Mesendoderm (in vitro differentiated cells): ENCODE results near the gene GRK4.

ENCODE experiments used
- DNase-seq: peaks from one replicate; pipeline ENCODE4 v3.0.0; 2013
- H2AK5ac ChIP-seq: 2 replicates; pipeline ENCODE4 v1.6.1; 2013; ENCODE audit warnings: low read length, inconsistent platforms
- H2BK120ac ChIP-seq: 2 replicates; pipeline ENCODE4 v1.6.1; 2013; ENCODE audit warnings: low read depth, mild to moderate bottlenecking, low read length, moderate library complexity, mixed read lengths
- H2BK15ac ChIP-seq: replicated peaks from 2 replicates; pipeline ENCODE4 v1.6.1; 2013; ENCODE audit warnings: low read depth, mild to moderate bottlenecking, moderate library complexity
- H2BK5ac ChIP-seq: 2 replicates; pipeline ENCODE4 v1.6.1; 2013; ENCODE audit warnings: low read length, inconsistent platforms
- H3K18ac ChIP-seq: 2 replicates; pipeline ENCODE4 v1.6.1; 2013; ENCODE audit warnings: mild to moderate bottlenecking, low read length, mixed read lengths
- H3K23ac ChIP-seq: one replicate; pipeline ENCODE4 v1.6.1; 2013; ENCODE audit warnings: low read length
- H3K27ac ChIP-seq: 2 replicates; pipeline ENCODE4 v1.5.1; 2013; ENCODE audit warnings: low read depth, mild to moderate bottlenecking, inconsistent platforms, low read length, moderate library complexity
- H3K27me3 ChIP-seq: 2 replicates; pipeline ENCODE4 v1.6.1; 2013; ENCODE audit warnings: low read length, control low read depth, mild to moderate bottlenecking, inconsistent platforms; ENCODE audit not compliant: insufficient read depth, poor library complexity
- H3K36me3 ChIP-seq: 2 replicates; pipeline ENCODE4 v1.6.1; 2013; ENCODE audit warnings: low read length, inconsistent platforms; ENCODE audit not compliant: control insufficient read depth, insufficient read depth
- H3K4ac ChIP-seq: one replicate; pipeline ENCODE4 v1.6.1; 2013; ENCODE audit warnings: low read depth, mild to moderate bottlenecking, low read length, moderate library complexity
- H3K4me1 ChIP-seq: 2 replicates; pipeline ENCODE4 v1.6.1; 2013; ENCODE audit warnings: low read depth, low read length, inconsistent platforms; ENCODE audit not compliant: control insufficient read depth
- H3K4me2 ChIP-seq: 2 replicates; pipeline ENCODE4 v1.6.1; 2013; ENCODE audit warnings: low read length
- H3K4me3 ChIP-seq: 2 replicates; pipeline ENCODE4 v1.5.1; 2013; ENCODE audit warnings: mild to moderate bottlenecking, low read length
- H3K56ac ChIP-seq: one replicate; pipeline ENCODE4 v1.6.1; 2013; ENCODE audit warnings: low read length
- H3K79me1 ChIP-seq: 2 replicates; pipeline ENCODE4 v1.6.1; 2013; ENCODE audit warnings: low read length, inconsistent platforms
- H3K79me2 ChIP-seq: 2 replicates; pipeline ENCODE4 v1.6.1; 2013; ENCODE audit warnings: mild to moderate bottlenecking, low read length; ENCODE audit not compliant: control insufficient read depth, insufficient read depth
- H3K9ac ChIP-seq: 2 replicates; pipeline ENCODE4 v1.6.1; 2013; ENCODE audit warnings: low read length, inconsistent platforms
- H4K5ac ChIP-seq: one replicate; pipeline ENCODE4 v1.6.1; 2013; ENCODE audit warnings: low read length
- H4K8ac ChIP-seq: one replicate; pipeline ENCODE4 v1.6.1; 2013; ENCODE audit warnings: low read depth, mild to moderate bottlenecking, control low read depth, low read length, moderate library complexity
- WGBS: extraction: QIAGEN DNeasy Blood & Tissue Kit; methylation state at CpG from one replicate; pipeline ENCODE4 v1.1.7; 2013; ENCODE audit warnings: low lambda C conversion rate, missing lambda C conversion rate; ENCODE audit not compliant: insufficient coverage; ENCODE audit errors: extremely low coverage; 5-methylcytosine and 5-hydroxymethylcytosine counted together

GRK4 gene

GRCh38 chr4:3013839-3014350 lies 50.5 kb downstream of the GRK4 start:
- H4K5ac ChIP-seq, result no peak overlapping the region
- DNase-seq, result peak; percentile 78
- no peak overlapping the region for H3K23ac ChIP-seq
- H3K27ac ChIP-seq, result no peak overlapping the region
- H3K4me3 ChIP-seq, result no peak overlapping the region
- H2BK120ac ChIP-seq, result no peak overlapping the region
- no peak overlapping the region for H2AK5ac ChIP-seq
- no peak overlapping the region for H3K9ac ChIP-seq
- no peak overlapping the region for H3K4ac ChIP-seq
- H3K27me3 ChIP-seq, result no peaks in the 10 kb centered on the region
- H3K4me2 ChIP-seq, result no peak overlapping the region
- no peak overlapping the region for H3K56ac ChIP-seq
- H3K36me3 ChIP-seq, result no peaks in the 10 kb centered on the region
- H3K79me2 ChIP-seq, result no peaks in the 10 kb centered on the region
- no peaks in the 10 kb centered on the region for H3K79me1 ChIP-seq
- H4K8ac ChIP-seq, result no peak overlapping the region
- H3K18ac ChIP-seq, result no peak overlapping the region
- WGBS, result no CpG with 5 or more reads among the region's 8 CpGs
- no peak overlapping the region for H2BK15ac ChIP-seq
- no peak overlapping the region for H2BK5ac ChIP-seq
- H3K4me1 ChIP-seq, result no peaks in the 10 kb centered on the region

- no peaks in the 10 kb centered on the region for H3K79me2 ChIP-seq
- peak overlapping the region; percentile 19 for H3K56ac ChIP-seq
- H2BK120ac ChIP-seq, result no peak overlapping the region
- no peak overlapping the region for H4K8ac ChIP-seq
- H4K5ac ChIP-seq, result no peak overlapping the region
- no CpG with 5 or more reads among the region's 4 CpGs for WGBS
- no peaks in the 10 kb centered on the region for H3K36me3 ChIP-seq
- H3K4me3 ChIP-seq, result no peak overlapping the region
- no peak overlapping the region for H3K18ac ChIP-seq
- H3K27ac ChIP-seq, result no peak overlapping the region
- H3K79me1 ChIP-seq, result no peaks in the 10 kb centered on the region
- no peak overlapping the region for H3K9ac ChIP-seq
- no peak for DNase-seq
- no peaks in the 10 kb centered on the region for H3K27me3 ChIP-seq
- no peak overlapping the region for H2BK5ac ChIP-seq
- H3K4me1 ChIP-seq, result peaks cover 2% of the 10 kb centered on the region
- no peak overlapping the region for H3K4ac ChIP-seq
- no peak overlapping the region for H3K4me2 ChIP-seq
- H2AK5ac ChIP-seq, result no peak overlapping the region
- no peak overlapping the region for H3K23ac ChIP-seq
- no peak overlapping the region for H2BK15ac ChIP-seq
These were observed 53.6 kb downstream of the GRK4 start for GRCh38 chr4:3016961-3017360.

- H3K27ac ChIP-seq, result no peak overlapping the region
- H4K5ac ChIP-seq, result no peak overlapping the region
- H2AK5ac ChIP-seq, result no peak overlapping the region
- H3K36me3 ChIP-seq, result no peaks in the 10 kb centered on the region
- no peaks in the 10 kb centered on the region for H3K79me1 ChIP-seq
- H4K8ac ChIP-seq, result no peak overlapping the region
- DNase-seq, result no peak
- H2BK120ac ChIP-seq, result no peak overlapping the region
- no peaks in the 10 kb centered on the region for H3K27me3 ChIP-seq
- no peak overlapping the region for H3K9ac ChIP-seq
- H3K23ac ChIP-seq, result no peak overlapping the region
- H3K79me2 ChIP-seq, result no peaks in the 10 kb centered on the region
- peaks cover 2% of the 10 kb centered on the region for H3K4me1 ChIP-seq
- no peak overlapping the region for H3K56ac ChIP-seq
- no CpG with 5 or more reads among the region's 4 CpGs for WGBS
- no peak overlapping the region for H3K18ac ChIP-seq
- no peak overlapping the region for H2BK5ac ChIP-seq
- H3K4me2 ChIP-seq, result no peak overlapping the region
- H2BK15ac ChIP-seq, result no peak overlapping the region
- H3K4ac ChIP-seq, result no peak overlapping the region
- no peak overlapping the region for H3K4me3 ChIP-seq
These were observed 54.1 kb downstream of the GRK4 start for GRCh38 chr4:3017504-3017903.

GRCh38 chr4:3019145-3019846 lies 55.9 kb downstream of the GRK4 start:
- no peak overlapping the region for H3K56ac ChIP-seq
- no peak overlapping the region for H3K4me2 ChIP-seq
- no peaks in the 10 kb centered on the region for H3K36me3 ChIP-seq
- H3K79me1 ChIP-seq, result no peaks in the 10 kb centered on the region
- no peak overlapping the region for H2BK5ac ChIP-seq
- no peak overlapping the region for H2AK5ac ChIP-seq
- H3K23ac ChIP-seq, result no peak overlapping the region
- H4K5ac ChIP-seq, result no peak overlapping the region
- peaks cover 2% of the 10 kb centered on the region for H3K4me1 ChIP-seq
- H3K4ac ChIP-seq, result no peak overlapping the region
- H3K18ac ChIP-seq, result no peak overlapping the region
- DNase-seq, result no peak
- no peak overlapping the region for H2BK120ac ChIP-seq
- H3K9ac ChIP-seq, result no peak overlapping the region
- H3K27me3 ChIP-seq, result no peaks in the 10 kb centered on the region
- H3K79me2 ChIP-seq, result no peaks in the 10 kb centered on the region
- no peak overlapping the region for H2BK15ac ChIP-seq
- WGBS, result no CpG with 5 or more reads among the region's 13 CpGs
- no peak overlapping the region for H3K27ac ChIP-seq
- H3K4me3 ChIP-seq, result no peak overlapping the region
- H4K8ac ChIP-seq, result no peak overlapping the region

- H2BK5ac ChIP-seq, result no peak overlapping the region
- H3K56ac ChIP-seq, result no peak overlapping the region
- no peak overlapping the region for H2AK5ac ChIP-seq
- H3K79me2 ChIP-seq, result no peaks in the 10 kb centered on the region
- H4K8ac ChIP-seq, result no peak overlapping the region
- no peak overlapping the region for H3K23ac ChIP-seq
- H3K36me3 ChIP-seq, result no peaks in the 10 kb centered on the region
- no peak overlapping the region for H3K4me2 ChIP-seq
- no CpG with 5 or more reads among the region's 6 CpGs for WGBS
- H3K4ac ChIP-seq, result no peak overlapping the region
- H4K5ac ChIP-seq, result no peak overlapping the region
- no peak overlapping the region for H3K27ac ChIP-seq
- H3K27me3 ChIP-seq, result no peaks in the 10 kb centered on the region
- H2BK15ac ChIP-seq, result no peak overlapping the region
- H3K4me3 ChIP-seq, result no peak overlapping the region
- no peak overlapping the region for H3K9ac ChIP-seq
- DNase-seq, result no peak
- no peak overlapping the region for H3K18ac ChIP-seq
- no peaks in the 10 kb centered on the region for H3K79me1 ChIP-seq
- no peak overlapping the region for H2BK120ac ChIP-seq
- peaks cover 2% of the 10 kb centered on the region for H3K4me1 ChIP-seq
These were observed 57.8 kb downstream of the GRK4 start for GRCh38 chr4:3021127-3021526.

GRCh38 chr4:3021627-3022026 lies 58.3 kb downstream of the GRK4 start:
- DNase-seq, result no peak
- H3K9ac ChIP-seq, result no peak overlapping the region
- H3K79me2 ChIP-seq, result no peaks in the 10 kb centered on the region
- no peak overlapping the region for H3K23ac ChIP-seq
- no peak overlapping the region for H3K4me2 ChIP-seq
- WGBS, result no CpG with 5 or more reads among the region's 8 CpGs
- H3K79me1 ChIP-seq, result no peaks in the 10 kb centered on the region
- no peaks in the 10 kb centered on the region for H3K27me3 ChIP-seq
- H3K4me3 ChIP-seq, result no peak overlapping the region
- H3K56ac ChIP-seq, result no peak overlapping the region
- H3K27ac ChIP-seq, result no peak overlapping the region
- H3K4ac ChIP-seq, result no peak overlapping the region
- peaks cover 2% of the 10 kb centered on the region for H3K4me1 ChIP-seq
- no peak overlapping the region for H2AK5ac ChIP-seq
- no peak overlapping the region for H2BK15ac ChIP-seq
- no peak overlapping the region for H2BK120ac ChIP-seq
- H3K18ac ChIP-seq, result no peak overlapping the region
- no peak overlapping the region for H2BK5ac ChIP-seq
- H3K36me3 ChIP-seq, result no peaks in the 10 kb centered on the region
- H4K8ac ChIP-seq, result no peak overlapping the region
- no peak overlapping the region for H4K5ac ChIP-seq
